Stimulated activated CD8-positive, alpha-beta memory T cell treated with anti-CD3 and anti-CD28 coated beads, Interleukin-4, amount 100 ng/mL, for 4 hours (primary cell): ENCODE data around the gene ORAI1.
"Not testable (repeated sequence)": the region's sequence is repeated elsewhere in the genome, so short reads cannot be mapped to it uniquely, and the experiment has no call there.

Source experiments
- DNase-seq, 2 donors: peaks; one replicate each; pipeline ENCODE4 v3.0.0-alpha.2; 2020; ENCODE audit warnings: low read depth in 2 of 2, low spot score in 1 of 2

The ORAI1 gene

GRCh38 chr12:121603581-121603980 is 22.7 kb upstream of the ORAI1 start:
- DNase-seq: no peak

DNA sequence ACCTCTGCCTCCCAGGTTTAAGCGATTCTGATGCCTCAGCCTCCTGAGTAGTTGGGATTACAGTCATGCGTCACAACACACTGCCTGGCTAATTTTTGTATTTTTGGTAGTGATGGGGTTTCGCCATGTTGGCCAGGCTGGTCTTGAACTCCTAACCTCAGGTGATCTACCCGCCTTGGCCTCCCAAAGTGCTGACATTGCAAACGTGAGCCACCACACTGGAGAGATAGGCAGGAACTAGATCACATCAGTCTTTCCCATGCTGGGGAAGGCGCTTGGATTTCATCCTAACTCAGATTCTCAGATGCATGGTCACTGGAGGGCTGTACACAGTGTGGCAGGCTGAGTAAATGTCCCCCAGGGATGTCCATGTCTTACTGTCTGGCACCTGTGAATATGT is 18.0 kb upstream of the ORAI1 start:
- DNase-seq: no peak

DNA sequence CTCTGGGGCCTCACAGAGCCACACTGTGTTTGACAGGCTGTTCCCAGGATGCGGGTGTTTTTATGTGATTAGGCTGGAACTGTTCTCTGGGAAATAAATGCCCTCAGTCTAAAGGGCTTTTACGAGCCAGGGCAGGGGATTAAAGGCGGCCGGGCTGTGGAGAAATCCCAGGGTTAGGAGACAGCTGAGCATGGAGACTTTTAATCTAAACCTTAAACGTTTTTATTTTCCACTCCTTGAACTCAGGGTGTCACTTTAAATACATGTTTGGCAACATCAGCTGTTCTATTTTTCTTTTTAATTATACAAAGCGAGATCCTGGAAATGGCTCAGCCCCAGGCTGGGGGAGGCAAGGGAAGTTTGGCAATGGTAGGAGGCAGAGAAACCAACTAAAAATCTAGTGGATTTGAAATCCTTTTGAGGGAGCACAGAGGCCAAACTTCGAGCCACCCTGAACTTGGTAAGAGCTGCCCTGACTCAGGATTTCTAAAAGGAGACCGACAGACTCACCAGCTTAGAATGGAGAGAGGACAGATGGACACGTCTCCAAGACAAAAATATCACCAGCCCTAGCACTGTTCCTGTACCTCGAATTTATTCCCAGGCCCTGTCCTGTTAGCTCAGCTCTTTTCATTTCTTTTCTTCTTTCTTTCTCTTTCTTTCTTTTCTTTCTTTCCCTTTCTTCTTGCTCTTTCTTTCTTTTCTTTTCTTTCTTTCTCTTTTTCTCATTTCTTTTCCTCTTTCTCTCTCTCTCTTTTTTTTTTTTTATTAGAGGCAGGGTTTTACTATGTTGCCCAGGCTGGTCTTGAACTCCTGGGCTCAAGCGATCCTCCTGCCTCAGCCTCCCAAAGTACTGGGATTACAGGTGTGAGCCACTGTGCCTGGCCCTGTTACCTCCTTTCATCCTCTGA is 15.8 kb upstream of the ORAI1 start:
- no peak for DNase-seq

DNA sequence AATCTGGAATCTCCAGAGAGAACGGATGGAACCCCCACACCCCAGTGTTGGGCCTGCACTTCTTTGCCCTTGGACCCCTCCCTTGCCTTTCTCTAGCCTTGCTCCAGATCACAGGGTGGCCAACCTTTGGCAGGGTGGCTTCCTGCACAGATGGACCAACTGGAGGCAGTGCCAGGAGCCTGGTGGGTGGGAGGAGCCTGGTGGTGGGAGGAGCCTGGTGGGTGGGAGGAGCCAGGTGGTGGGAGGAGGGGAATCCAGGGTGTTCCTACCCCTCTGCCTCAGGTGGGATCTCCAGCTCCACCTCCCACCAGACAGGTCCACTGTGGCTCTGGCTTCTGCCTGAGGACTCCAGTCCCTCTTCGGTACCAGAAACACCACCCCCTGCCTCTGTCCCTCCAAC is 15.0 kb upstream of the ORAI1 start:
- no peak for DNase-seq

DNA sequence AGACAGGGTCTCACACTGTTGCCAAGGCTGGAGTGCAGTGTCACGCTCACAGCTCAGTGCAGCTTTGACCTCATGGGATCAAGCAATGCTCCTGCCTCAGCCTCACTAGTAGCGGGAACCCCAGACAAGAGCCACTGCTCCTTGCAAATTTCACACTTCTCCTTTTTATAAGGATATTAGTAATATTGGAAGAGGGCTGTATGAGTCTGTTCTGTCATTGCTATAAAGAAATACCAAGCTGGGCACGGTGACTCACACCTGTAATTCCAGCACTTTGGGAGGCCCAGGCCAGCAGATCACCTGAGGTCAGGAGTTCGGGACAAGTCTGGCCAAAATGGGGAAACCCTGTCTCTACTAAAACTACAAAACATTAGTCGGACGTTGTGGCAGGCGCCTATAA is 12.9 kb upstream of the ORAI1 start:
- DNase-seq: no peak

- DNase-seq: no peak
Measured at GRCh38 chr12:121614872-121615467, 11.4 kb upstream of the ORAI1 start.

DNA sequence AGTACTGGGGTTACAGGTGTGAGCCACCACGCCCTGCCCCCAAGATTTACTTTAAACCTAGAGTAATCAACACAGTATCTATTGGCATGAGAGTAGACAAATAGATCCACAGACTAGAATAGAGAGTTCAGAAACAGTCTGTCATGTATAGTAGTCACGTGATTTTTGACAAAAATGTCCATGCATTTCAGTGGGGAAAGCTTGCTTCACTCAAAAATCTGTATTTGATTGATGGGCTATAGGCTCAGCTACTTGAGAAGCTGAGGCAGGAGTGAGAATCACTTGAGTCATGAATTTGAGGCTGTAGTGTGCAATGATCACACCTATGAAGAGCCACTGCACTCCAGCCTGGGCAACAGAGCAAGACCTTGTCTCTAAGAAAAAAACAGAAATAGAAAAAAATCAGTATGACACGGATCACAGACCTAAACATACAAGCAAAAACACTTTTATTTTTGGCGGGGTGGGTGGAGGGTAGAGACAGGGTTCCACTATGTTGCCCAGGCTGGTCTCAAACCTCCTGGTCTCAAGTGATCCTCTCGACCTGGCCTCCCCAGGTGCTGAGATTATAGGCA is 7.6 kb upstream of the ORAI1 start:
- DNase-seq: no peak

DNA sequence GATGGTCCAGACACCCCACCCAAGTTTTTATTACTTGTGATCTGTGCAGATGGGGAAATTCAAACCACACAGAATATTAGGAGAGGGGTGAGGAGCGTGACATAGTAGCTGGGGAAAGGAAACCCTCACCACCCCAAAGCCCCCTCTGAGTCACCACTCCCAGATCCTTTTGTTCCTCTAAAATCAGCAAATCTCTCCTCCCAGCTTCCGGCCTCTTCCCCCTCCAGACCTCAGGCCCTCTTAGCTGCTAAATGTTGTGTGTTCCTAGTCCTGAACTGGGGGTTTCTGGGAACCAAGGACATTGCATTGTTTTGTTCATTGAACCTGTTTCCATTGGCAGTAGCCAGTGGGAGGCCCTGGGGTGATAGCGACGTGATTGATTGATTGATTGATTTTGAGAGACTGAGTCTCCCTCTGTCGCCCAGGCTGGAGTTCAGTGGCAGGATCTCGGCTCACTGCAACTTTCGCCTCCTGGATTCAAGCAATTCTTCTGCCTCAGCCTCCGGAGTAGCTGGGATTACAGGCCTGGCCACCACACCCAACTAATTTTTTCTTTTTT is 5.9 kb upstream of the ORAI1 start:
- no peak for DNase-seq

DNA sequence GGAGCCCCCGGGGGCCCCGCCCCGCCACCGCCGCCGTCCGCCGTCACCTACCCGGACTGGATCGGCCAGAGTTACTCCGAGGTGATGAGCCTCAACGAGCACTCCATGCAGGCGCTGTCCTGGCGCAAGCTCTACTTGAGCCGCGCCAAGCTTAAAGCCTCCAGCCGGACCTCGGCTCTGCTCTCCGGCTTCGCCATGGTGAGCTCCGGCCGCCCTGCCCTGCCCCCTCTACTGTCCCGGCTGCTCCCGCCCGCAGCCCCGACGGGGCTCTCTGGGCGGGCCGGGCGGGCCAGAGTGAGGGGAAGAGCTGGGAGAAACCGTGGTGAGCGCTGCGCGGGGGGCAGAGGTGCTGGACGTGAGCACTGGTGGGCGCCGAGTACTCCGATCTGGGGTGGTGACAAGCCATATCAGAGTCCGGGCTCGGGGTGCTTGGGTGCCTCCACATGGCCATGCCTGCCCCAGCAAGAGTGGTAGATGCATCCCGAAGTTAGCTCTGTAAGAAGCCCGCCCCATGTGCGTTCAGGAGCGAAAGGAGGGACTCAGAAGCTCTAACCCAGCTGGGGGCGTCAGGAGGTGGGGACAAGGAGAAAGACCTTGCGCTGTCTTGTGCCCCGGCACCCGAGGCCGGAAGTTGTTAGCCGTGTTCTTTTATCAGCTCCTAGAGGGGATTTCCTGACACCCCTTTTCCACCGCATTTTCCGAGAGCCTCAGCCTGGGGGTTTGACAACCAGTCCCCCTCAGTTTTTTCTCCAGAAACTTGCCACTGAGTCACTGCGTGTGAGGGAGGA is 717 bp downstream of the ORAI1 start:
- DNase-seq: peak; percentile 89 to 91

DNA sequence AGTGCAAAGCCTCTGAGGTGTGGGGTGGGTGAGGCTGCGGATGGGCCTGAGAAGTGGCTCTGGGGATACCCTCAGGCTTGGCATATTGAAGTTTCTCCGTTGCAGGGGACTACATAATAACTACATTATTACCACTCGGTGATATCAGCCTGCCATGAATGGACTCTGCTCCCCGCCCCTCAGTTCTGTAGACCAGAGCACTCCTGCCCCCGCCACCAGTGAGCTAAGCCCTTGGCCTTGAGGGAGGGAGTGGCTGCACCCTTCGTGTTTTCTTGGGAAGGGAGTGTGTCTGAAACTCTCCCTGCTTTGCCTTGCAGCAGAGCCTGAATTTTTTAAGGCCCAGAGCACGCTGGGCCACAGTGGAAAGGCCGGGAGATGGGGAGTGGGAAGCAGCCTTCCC is 1.7 kb downstream of the ORAI1 start:
- DNase-seq: no peak

GRCh38 chr12:121628536-121628935 is 2.2 kb downstream of the ORAI1 start:
- no peak for DNase-seq

- no peak for DNase-seq
Measured at GRCh38 chr12:121630791-121631355, 4.5 kb downstream of the ORAI1 start.

DNA sequence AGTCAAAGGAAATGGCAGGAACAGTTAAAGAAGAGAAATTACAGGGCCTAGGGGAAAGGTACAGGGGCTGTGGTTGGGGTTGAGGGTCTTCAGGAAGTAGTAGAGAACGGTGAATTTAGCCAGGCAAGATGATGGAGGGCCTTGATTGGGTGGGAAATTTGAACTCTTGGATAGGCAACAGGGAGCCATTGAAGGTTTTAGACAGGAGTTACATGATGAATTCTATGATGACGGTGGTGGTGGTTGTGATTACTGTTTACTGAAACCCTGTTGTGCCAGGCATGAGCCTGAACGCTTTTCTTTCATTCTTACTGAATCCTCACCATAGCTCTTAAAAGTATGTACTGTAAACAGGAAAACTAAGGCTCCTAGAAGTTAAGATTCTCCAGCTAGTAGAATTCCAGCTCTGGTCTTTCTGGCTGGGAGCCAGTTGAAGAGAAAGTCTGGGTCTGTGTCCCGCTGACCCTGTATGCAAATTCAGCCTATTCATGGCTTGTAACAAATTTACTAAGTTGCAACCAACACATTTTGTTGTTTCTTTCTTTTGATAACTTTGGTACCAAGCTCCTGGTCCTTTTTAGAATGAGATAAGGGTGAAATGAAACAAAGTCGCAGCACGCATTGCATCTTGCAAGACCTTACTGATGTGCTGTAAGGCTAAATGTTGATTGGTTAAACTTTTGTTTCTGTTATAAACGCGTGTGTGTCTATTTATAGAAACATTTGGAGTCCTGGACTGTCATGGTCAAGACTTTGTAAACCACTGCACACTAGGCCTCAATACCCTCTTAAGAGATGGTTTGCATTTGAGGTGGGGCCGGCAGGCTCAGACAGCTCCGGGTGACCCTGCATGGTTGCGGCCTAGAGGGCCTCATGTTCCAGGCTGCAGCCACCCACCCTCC is 6.0 kb downstream of the ORAI1 start:
- DNase-seq: no peak

DNA sequence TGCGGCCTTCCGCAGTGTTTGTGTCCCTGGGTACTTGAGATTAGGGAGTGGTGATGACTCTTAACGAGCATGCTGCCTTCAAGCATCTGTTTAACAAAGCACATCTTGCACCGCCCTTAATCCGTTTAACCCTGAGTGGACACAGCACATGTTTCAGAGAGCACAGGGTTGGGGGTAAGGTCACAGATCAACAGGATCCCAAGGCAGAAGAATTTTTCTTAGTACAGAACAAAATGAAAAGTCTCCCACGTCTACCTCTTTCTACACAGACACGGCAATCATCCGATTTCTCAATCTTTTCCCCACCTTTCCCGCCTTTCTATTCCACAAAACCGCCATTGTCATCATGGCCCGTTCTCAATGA is 7.5 kb downstream of the ORAI1 start:
- DNase-seq: not testable (repeated sequence)

DNA sequence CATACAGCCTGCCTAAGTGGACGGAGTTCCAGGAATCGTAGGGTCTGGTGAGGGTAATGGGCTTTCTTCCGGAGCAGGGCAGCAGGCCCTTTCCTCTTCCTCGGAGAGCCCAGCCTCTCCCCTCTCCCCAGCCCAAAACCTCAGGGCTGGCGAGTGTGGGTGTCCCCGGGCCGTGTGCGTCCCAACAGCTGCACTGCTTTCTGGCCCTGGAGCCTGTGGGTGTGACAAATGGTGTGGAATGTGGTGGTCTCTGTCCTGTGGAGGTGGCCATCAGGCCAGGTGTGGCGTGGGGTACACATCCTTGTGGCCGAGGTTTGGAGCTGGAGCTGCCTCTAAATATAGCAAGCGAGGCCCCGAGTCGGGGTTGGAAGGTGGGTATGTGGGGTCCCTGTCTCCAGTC is 8.5 kb downstream of the ORAI1 start:
- DNase-seq: no peak

DNA sequence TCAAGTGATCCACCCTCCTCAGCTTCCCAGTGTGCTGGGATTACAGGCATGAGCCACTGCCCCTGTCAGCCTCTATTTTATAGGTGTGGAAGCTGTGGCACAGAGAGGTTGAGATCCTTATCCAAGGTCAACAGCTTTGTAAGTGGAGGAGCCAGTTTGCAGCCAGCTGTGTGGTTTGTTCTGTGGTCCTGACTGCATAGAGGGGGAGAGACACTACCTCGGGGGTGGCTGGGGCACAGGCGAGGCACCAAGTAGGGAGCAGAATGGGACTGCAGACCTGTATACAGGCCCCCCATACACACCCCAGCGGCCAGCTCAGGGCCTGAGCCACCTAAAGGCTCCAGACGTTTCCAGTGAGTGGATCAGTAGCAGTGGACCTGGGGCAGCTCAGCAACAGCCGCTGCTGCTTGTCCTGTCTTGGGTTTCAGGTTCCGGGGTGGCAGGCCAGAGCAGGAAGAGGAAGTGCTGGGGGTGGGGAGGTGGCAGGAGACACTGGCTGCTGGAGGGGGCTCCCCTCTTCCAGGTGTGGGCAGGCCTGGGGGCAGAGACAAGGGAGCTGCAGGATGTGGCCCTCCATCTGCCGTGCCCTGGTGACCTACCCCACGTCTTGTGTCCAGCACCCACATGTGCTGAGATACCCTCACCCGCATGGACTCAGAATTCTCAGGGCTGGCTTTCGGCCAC is 11.0 kb downstream of the ORAI1 start:
- peak in 1 of 2 donors; percentile 24 for DNase-seq

GRCh38 chr12:121638298-121639202 is 12.2 kb downstream of the ORAI1 start:
- DNase-seq: no peak

DNA sequence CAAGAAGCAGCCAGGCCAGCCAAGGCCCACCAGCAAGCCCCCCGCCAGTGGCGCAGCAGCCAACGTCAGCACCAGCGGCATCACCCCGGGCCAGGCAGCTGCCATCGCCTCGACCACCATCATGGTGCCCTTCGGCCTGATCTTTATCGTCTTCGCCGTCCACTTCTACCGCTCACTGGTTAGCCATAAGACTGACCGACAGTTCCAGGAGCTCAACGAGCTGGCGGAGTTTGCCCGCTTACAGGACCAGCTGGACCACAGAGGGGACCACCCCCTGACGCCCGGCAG is 15.0 kb downstream of the ORAI1 start:
- no peak for DNase-seq
